GM12878 (cell line): ENCODE data around the gene TOMM20. TPM values are rescaled to one million over a fixed set of nuclear protein-coding genes. Genes with fewer than 3 reads are reported as not detected.
"Not testable (repeated sequence)": the region's sequence is repeated elsewhere in the genome, so short reads cannot be mapped to it uniquely, and the experiment has no call there.

Source experiments
- ATAC-seq: fragments of 200-7000 bp; cut with Tn5 transposase; 3 replicates; pipeline ENCODE4 v1.9.1; 2020; ENCODE audit warnings: mild to moderate bottlenecking, moderate library complexity
- BruUV-seq: library from RNA; stranded (reverse); fragments of 400-500 nt; replicated peaks from 2 replicates; lab custom pipeline; 2021; lab: Mats Ljungman, UMichigan
- CTCF ChIA-PET: fragments of 300-600 bp; sonication (Branson Sonifier 250); formaldehyde crosslinking; extraction: SDS; loops from one replicate; lab custom pipeline; 2021; ENCODE audit warnings: inconsistent platforms; lab: Yijun Ruan, JAX
- POLR2A ChIA-PET: fragments of 350-600 bp; formaldehyde crosslinking; extraction: SDS; loops from one replicate; lab custom pipeline; 2021; ENCODE audit warnings: inconsistent platforms; lab: Charles Lee
- RAD21 ChIA-PET: fragments of 300-600 bp; sonication (Branson Sonifier 250); formaldehyde crosslinking; loops from one replicate; lab custom pipeline; 2023; ENCODE audit warnings: antibody characterized with exemption; ENCODE audit not compliant: unreplicated experiment; lab: Charles Lee
- SMC1A ChIA-PET: fragments of 300-600 bp; sonication (Branson Sonifier 250); formaldehyde crosslinking; loops from one replicate; lab custom pipeline; 2023; ENCODE audit not compliant: unreplicated experiment, uncharacterized antibody; lab: Charles Lee
- DNase-seq: peaks from one replicate; pipeline ENCODE4 v3.0.0-alpha.2; 2011; ENCODE audit warnings: low read depth, low spot score
- FAIRE-seq: peaks from 3 replicates; lab custom pipeline; 2011; peaks lifted over from hg19 to GRCh38; lab: Jason Lieb, UNC
- H2AFZ ChIP-seq: 2 replicates; pipeline ENCODE4 v1.6.0; 2011; ENCODE audit warnings: low read depth, low read length, control low read depth; ENCODE audit not compliant: control insufficient read depth
- H3K27ac ChIP-seq: 2 replicates; pipeline ENCODE4 v1.5.1; 2011; ENCODE audit warnings: control low read depth; ENCODE audit not compliant: control insufficient read depth, insufficient read depth
- H3K27me3 ChIP-seq, 2 experiments: replicated peaks in 1 of 2; 2 replicates each; pipeline versions ENCODE4 v1.6.0 to v1.6.1; 2011; ENCODE audit warnings: low read length in 1 of 2; ENCODE audit not compliant: control insufficient read depth in 2 of 2, insufficient read depth in 2 of 2
- H3K36me3 ChIP-seq, 2 experiments: 2 replicates each; pipeline ENCODE4 v1.5.1; 2011; ENCODE audit warnings: low read length in 1 of 2; ENCODE audit not compliant: control insufficient read depth in 2 of 2, insufficient read depth in 2 of 2
- H3K4me1 ChIP-seq: 2 replicates; pipeline ENCODE4 v1.6.1; 2011; ENCODE audit warnings: mild to moderate bottlenecking, low read length, moderate library complexity, mixed read lengths; ENCODE audit not compliant: control insufficient read depth, insufficient read depth
- H3K4me2 ChIP-seq: 2 replicates; pipeline ENCODE4 v1.6.0; 2011; ENCODE audit warnings: control low read depth; ENCODE audit not compliant: control insufficient read depth, insufficient read depth
- H3K4me3 ChIP-seq: fragments of 200-600 bp; sonication (generic); 2 replicates; pipeline ENCODE4 v1.5.1; 2016
- H3K79me2 ChIP-seq: 2 replicates; pipeline ENCODE4 v1.6.0; 2011; ENCODE audit warnings: low read length; ENCODE audit not compliant: control insufficient read depth, insufficient read depth
- H3K9ac ChIP-seq: 2 replicates; pipeline ENCODE4 v1.8.0; 2011; ENCODE audit warnings: low read length, control low read depth, mixed read lengths; ENCODE audit not compliant: control insufficient read depth, insufficient read depth
- H3K9me3 ChIP-seq: replicated peaks from 3 replicates; pipeline ENCODE4 v1.5.1; 2011; ENCODE audit warnings: mild to moderate bottlenecking, low read length; ENCODE audit not compliant: control insufficient read depth, insufficient read depth
- H4K20me1 ChIP-seq: 2 replicates; pipeline ENCODE4 v1.6.0; 2011; ENCODE audit not compliant: control insufficient read depth, insufficient read depth
- BCLAF1 ChIP-seq: fragments of 450-650 bp; IDR thresholded peaks from 2 replicates; pipeline ENCODE4 v1.6.1; 2017; ENCODE audit warnings: antibody characterized with exemption, mild to moderate bottlenecking, moderate library complexity
- EED ChIP-seq: sonication (generic); IDR thresholded peaks from 2 replicates; pipeline ENCODE4 v1.6.1; 2016; ENCODE audit warnings: antibody characterized with exemption, low read depth
- GATAD2B ChIP-seq: fragments of 450-650 bp; conservative IDR thresholded peaks from 2 replicates; pipeline ENCODE4 v1.6.1; 2017; ENCODE audit warnings: low read depth, mild to moderate bottlenecking, moderate library complexity
- JUNB ChIP-seq: IDR thresholded peaks from 2 replicates; pipeline ENCODE4 v1.6.1; 2016; ENCODE audit warnings: antibody characterized with exemption, mild to moderate bottlenecking
- MAX ChIP-seq: IDR thresholded peaks from 2 replicates; pipeline ENCODE4 v1.6.1; 2012; ENCODE audit warnings: low read depth, low read length, improper control_type of control experiment
- NR2F1 ChIP-seq: fragments of 450-650 bp; conservative IDR thresholded peaks from 2 replicates; pipeline ENCODE4 v1.6.1; 2017; ENCODE audit warnings: mild to moderate bottlenecking
- POLR2A ChIP-seq: IDR thresholded peaks from 2 replicates; pipeline ENCODE4 v1.6.1; 2011; ENCODE audit warnings: low read depth, mild to moderate bottlenecking, low read length
- SIX5 ChIP-seq: IDR thresholded peaks from 2 replicates; pipeline ENCODE4 v1.6.1; 2011; ENCODE audit warnings: mild to moderate bottlenecking, low read depth, low read length, moderate library complexity; ENCODE audit not compliant: severe bottlenecking
- YBX1 ChIP-seq: fragments of 450-650 bp; IDR thresholded peaks from 2 replicates; pipeline ENCODE4 v1.6.1; 2016; ENCODE audit warnings: antibody characterized with exemption
- ZBTB33 ChIP-seq: fragments of 450-650 bp; IDR thresholded peaks from 2 replicates; pipeline ENCODE4 v1.6.1; 2017; ENCODE audit warnings: mild to moderate bottlenecking
- WGBS: methylation state at CpG from one replicate; pipeline ENCODE4 v1.1.6; 2016; ENCODE audit warnings: low lambda C conversion rate; ENCODE audit not compliant: insufficient replicate concordance, insufficient coverage; ENCODE audit errors: missing lambda C conversion rate; 5-methylcytosine and 5-hydroxymethylcytosine counted together
- in situ Hi-C: fragments of 300-500 bp; cut with MboI; formaldehyde crosslinking; loops from 9 replicates; pipeline ENCODE4 v1.14.3; 2018; ENCODE audit warnings: mixed read lengths
- intact Hi-C: fragments of 100-400 bp; cut with micrococcal nuclease; formaldehyde crosslinking; loops from one replicate; pipeline ENCODE4 v1.14.2; 2022; ENCODE audit not compliant: unreplicated experiment
- polyA plus RNA-seq, 11 experiments: library from polyadenylated mRNA; depleted of rRNA in 4 of 11; unstranded in 6 of 11; stranded (reverse) in 5 of 11; fragments of >200 nt; fragmentation: Nextera tagmentation in 4 of 11; fragmentation: Illumina TruSeq in 1 of 11; extraction: Ambion mirVana in 4 of 11; extraction: Trizol in 1 of 11; gene quantifications; 1 replicate in 1 of 11; 2 replicates in 10 of 11; pipeline versions ENCODE4 v1.2.1 to v1.2.3, GENCODE V29; 2011 to 2016; ENCODE audit warnings: inconsistent platforms in 2 of 11, missing spikeins in 2 of 11, low read depth in 1 of 11
- total RNA-seq, 4 experiments: library from RNA; depleted of rRNA in 3 of 4; stranded (reverse); fragments of >200 nt in 3 of 4; fragmentation: Illumina TruSeq in 1 of 4; extraction: Trizol in 1 of 4; gene quantifications; 2 replicates each; pipeline versions ENCODE4 v1.2.1 to v1.2.3, GENCODE V29; 2013 to 2021

TOMM20 gene
- total and polyA plus RNA-seq, 10 of the 15 experiments (the other 5 are each of a cell fraction or from before 2014, with no cell fraction given): 39.8 to 138 (median 70.1) TPM

GRCh38 chr1:235159284-235159683, 30.6 kb upstream of the TOMM20 start:
- intact Hi-C loops, H3K27ac ChIP-seq, FAIRE-seq, BruUV-seq, H4K20me1 ChIP-seq, DNase-seq, ATAC-seq, H3K4me1 ChIP-seq, H3K4me3 ChIP-seq, in situ Hi-C loops, H3K27me3 ChIP-seq, H2AFZ ChIP-seq, H3K9me3 ChIP-seq, RAD21 ChIA-PET, H3K9ac ChIP-seq: not testable (repeated sequence)
- Histone ChIP-seq H3K4me2 (peak overlapping the region; percentile 76), H3K79me2 (peaks cover 32% of the 10 kb centered on the region), H3K36me3 (peaks cover 0 to 19% of the 10 kb centered on the region in 2 experiments; a peak in 2 of 4 replicates)
- ChIA-PET SMC1A (interaction anchor here (1.3 to 2.9 kb wide), 4 partner anchors 8 to 257 kb away, joined by 4 to 15 read pairs (median 10); no protein-coding TSS in a partner anchor), POLR2A (interaction anchor here (0.6 to 2.0 kb wide), 6 partner anchors 9 to 721 kb away, joined by 3 to 12 read pairs (median 4); no protein-coding TSS in a partner anchor), CTCF (interaction anchor here (0.9 to 2.8 kb wide), 5 partner anchors 37 to 257 kb away, joined by 3 to 18 read pairs (median 5); no protein-coding TSS in a partner anchor)
- 88% methylated on average over 9 of the region's 9 CpGs for WGBS

GRCh38 chr1:235158680-235159079, 30.0 kb upstream of the TOMM20 start:
- Histone ChIP-seq H2AFZ (no peak overlapping the region), H3K79me2 (peaks cover 32% of the 10 kb centered on the region), H3K27me3 (no peaks in the 10 kb centered on the region), H3K4me2 (no peak overlapping the region), H3K9me3 (no peaks in the 10 kb centered on the region), H3K4me3 (no peak overlapping the region), H4K20me1 (no peaks in the 10 kb centered on the region), H3K4me1 (peaks cover 3% of the 10 kb centered on the region; the same call in 1 of the 2 replicates), H3K9ac (no peak overlapping the region), H3K36me3 (peaks cover 0 to 20% of the 10 kb centered on the region in 2 experiments; a peak in 2 of 4 replicates), H3K27ac (no peak overlapping the region)
- no peak for FAIRE-seq
- in situ Hi-C loops (no loop called here), intact Hi-C loops (no loop called here)
- ChIA-PET RAD21 (no interaction called here), POLR2A (interaction anchor here (0.6 kb wide), 1 partner anchor 14 kb away, joined by 3 read pairs; no protein-coding TSS in a partner anchor), SMC1A (interaction anchor here (2.3 to 2.9 kb wide), 2 partner anchors 13 to 257 kb away, joined by 8 to 10 read pairs; no protein-coding TSS in a partner anchor), CTCF (interaction anchor here (0.6 to 2.8 kb wide), 4 partner anchors 65 to 257 kb away, joined by 3 to 18 read pairs (median 5); no protein-coding TSS in a partner anchor)
- DNase-seq: no peak
- 75% methylated on average over 6 of the region's 6 CpGs for WGBS
- no peak for ATAC-seq
- BruUV-seq: no TSS peak
- no peak for TF ChIP-seq YBX1
- no peak for TF ChIP-seq GATAD2B
- TF ChIP-seq BCLAF1: no peak
- TF ChIP-seq SIX5: no peak
- TF ChIP-seq MAX: no peak
- TF ChIP-seq EED: no peak
- TF ChIP-seq ZBTB33: no peak
- no peak for TF ChIP-seq JUNB
- no peak for TF ChIP-seq POLR2A
- TF ChIP-seq NR2F1: no peak
